SK-N-MC (cell line): ENCODE measurements around the gene ZNF697.
"Not testable (repeated sequence)": the region's sequence is repeated elsewhere in the genome, so short reads cannot be mapped to it uniquely, and the experiment has no call there.

ENCODE experiments used
- DNase-seq: peaks from one replicate; pipeline ENCODE4 v3.0.0-alpha.2; 2011; ENCODE audit warnings: low read depth, low spot score
- H3K27ac ChIP-seq: fragments of 200-600 bp; sonication (generic); 2 replicates; pipeline ENCODE4 v1.5.1; 2016; ENCODE audit warnings: mixed run types
- H3K36me3 ChIP-seq: fragments of 200-600 bp; sonication (generic); 2 replicates; pipeline ENCODE4 v1.6.1; 2017; ENCODE audit warnings: antibody characterized with exemption, low read length, mixed read lengths; ENCODE audit not compliant: insufficient read depth
- H3K4me3 ChIP-seq: fragments of 200-600 bp; sonication (generic); 2 replicates; pipeline ENCODE4 v1.5.1; 2016
- H3K9ac ChIP-seq: fragments of 200-600 bp; sonication (generic); 2 replicates; pipeline ENCODE4 v1.8.0; 2017; ENCODE audit warnings: mixed run types, mixed read lengths; ENCODE audit not compliant: insufficient read length
- H3K9me3 ChIP-seq: fragments of 200-600 bp; sonication (generic); 2 replicates; pipeline ENCODE4 v1.6.1; 2017; ENCODE audit warnings: low read depth, mild to moderate bottlenecking, antibody characterized with exemption, low read length, moderate library complexity, mixed read lengths
- EZH2 ChIP-seq: fragments of 200-600 bp; sonication (generic); IDR thresholded peaks from one replicate; pipeline ENCODE4 v1.6.1; 2017; ENCODE audit warnings: antibody characterized with exemption
- FOXP2 ChIP-seq: optimal IDR thresholded peaks from 2 replicates; pipeline ENCODE3; 2011; ENCODE audit warnings: mild to moderate bottlenecking, moderate library complexity; ENCODE audit not compliant: insufficient read depth; ENCODE audit errors: extremely low read length, control extremely low read depth
- POLR2AphosphoS5 ChIP-seq: IDR thresholded peaks from 2 replicates; pipeline ENCODE4 v1.6.1; 2012; ENCODE audit warnings: mild to moderate bottlenecking, low read depth, low read length, borderline replicate concordance

ZNF697 gene

DNA sequence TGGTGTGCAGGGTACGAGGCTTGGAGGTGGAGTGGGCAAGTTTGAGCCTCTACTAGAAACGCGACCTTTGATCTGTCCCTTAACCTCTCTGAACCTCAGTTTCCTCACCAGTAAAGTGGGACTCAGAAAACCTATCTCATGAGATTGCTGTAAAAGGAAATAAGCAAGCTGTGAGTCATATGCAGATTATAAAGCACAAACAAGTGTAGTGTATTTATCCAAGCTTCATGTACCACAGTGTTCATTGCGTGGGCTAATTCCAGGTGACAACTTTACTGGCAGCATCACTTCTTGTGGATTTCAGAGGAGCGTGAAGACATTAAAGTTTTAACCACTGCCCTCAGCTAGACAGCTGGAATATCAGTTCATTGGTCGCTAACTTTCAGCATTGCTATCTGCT lies 44.4 kb downstream of the ZNF697 start:
- Histone ChIP-seq H3K36me3 (no peaks in the 10 kb centered on the region), H3K9ac (no peak overlapping the region), H3K9me3 (no peaks in the 10 kb centered on the region), H3K4me3 (no peak overlapping the region), H3K27ac (no peak overlapping the region)
- DNase-seq: no peak
- TF ChIP-seq POLR2AphosphoS5: no peak
- TF ChIP-seq EZH2: no peak

DNA sequence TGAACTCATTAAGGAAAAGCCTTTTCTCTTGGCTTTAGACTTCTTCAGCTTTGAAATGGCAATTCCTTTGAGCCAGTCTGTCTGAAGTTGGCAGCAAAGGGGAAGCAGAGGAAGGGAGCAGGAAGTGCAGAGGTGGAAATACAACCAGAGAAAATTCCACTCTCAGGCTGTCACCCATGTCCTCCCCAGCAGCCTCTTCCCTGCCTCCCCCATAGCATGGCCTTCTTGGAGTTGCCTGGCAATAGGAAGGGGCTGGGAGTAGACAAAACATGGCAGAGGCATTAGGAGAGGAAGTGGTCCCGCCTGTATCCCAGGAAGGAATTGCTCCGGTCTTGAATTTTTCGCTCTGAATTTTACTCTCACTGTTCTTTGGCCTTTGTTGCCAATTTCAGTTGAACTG lies 44.8 kb downstream of the ZNF697 start:
- H3K9ac ChIP-seq, DNase-seq, H3K27ac ChIP-seq, H3K36me3 ChIP-seq, H3K9me3 ChIP-seq, H3K4me3 ChIP-seq: not testable (repeated sequence)

DNA sequence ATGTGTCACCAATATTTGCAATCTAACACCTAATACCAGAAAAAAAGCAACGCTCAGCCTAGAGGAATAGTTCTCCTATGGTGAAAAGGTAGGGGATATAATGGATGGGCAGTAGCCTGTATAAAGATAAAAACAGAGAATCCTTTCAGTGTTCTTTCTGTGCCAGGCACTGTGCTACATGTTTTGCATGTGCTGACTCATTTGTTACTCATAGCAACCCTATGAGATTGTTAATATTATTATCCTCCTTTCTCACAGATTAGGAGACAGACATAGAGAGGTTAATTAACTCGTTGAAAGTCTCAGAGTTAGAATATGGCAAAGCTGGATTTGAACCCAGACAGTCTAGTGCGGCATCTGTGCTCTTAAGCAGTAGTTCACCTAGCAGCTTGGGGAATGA lies 45.3 kb downstream of the ZNF697 start:
- not testable (repeated sequence) for H3K9ac ChIP-seq, H3K27ac ChIP-seq, H3K9me3 ChIP-seq, H3K4me3 ChIP-seq, DNase-seq, H3K36me3 ChIP-seq

DNA sequence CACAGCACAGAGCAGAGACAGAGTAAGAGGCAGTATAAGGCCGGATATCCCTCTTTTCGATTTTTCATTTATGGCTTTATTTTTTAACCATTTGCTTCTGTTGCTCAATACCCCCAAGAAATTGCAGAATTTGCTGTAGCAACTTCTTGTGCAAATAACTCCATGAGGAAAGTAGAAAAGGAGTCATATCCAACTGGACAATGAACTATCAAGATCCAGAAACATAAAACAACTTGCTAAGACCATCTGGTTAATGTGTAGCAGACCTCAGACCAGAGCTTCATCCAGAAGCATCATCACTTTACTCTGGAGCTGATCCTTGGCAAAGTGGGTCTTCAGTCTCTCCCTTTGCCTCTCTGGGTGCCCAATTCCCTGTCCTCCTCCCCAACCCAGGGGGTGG lies 45.9 kb downstream of the ZNF697 start:
- no peak for DNase-seq
- Histone ChIP-seq H3K4me3 (no peak overlapping the region), H3K36me3 (no peaks in the 10 kb centered on the region), H3K9ac (no peak overlapping the region), H3K27ac (no peak overlapping the region), H3K9me3 (no peaks in the 10 kb centered on the region)
- TF ChIP-seq POLR2AphosphoS5 (no peak), FOXP2 (no peak), EZH2 (no peak)

GRCh38 chr1:119600976-119601375 lies 47.1 kb downstream of the ZNF697 start:
- no peaks in the 10 kb centered on the region for H3K9me3 ChIP-seq
- DNase-seq: no peak
- no peak overlapping the region for H3K27ac ChIP-seq
- H3K36me3 ChIP-seq: no peaks in the 10 kb centered on the region
- H3K9ac ChIP-seq: no peak overlapping the region
- H3K4me3 ChIP-seq: no peak overlapping the region
- TF ChIP-seq FOXP2 (no peak), EZH2 (no peak), POLR2AphosphoS5 (no peak)

DNA sequence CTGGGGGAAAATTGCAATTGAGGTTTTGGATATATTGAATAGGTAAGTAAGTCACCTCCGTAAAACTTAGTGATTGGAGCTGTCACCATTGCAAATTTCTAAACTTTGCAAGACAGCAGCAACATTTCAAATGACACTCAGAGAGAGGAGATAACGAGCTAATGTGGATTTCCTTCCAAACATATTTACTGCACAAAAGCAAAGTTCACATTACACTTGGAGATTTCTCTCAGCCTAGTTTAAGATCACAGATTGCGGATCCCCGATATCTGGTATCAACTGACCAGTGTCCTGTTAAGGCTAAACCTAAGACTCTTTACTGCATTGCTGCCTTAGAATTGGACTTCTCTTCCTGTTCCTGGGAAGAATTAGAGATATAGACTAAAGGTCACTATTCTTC lies 47.5 kb downstream of the ZNF697 start:
- TF ChIP-seq POLR2AphosphoS5 (no peak), FOXP2 (no peak), EZH2 (no peak)

GRCh38 chr1:119595606-119596005 lies 52.5 kb downstream of the ZNF697 start:
- H3K9me3 ChIP-seq: no peaks in the 10 kb centered on the region
- DNase-seq: no peak
- H3K27ac ChIP-seq: no peak overlapping the region
- no peak overlapping the region for H3K9ac ChIP-seq
- H3K4me3 ChIP-seq: no peak overlapping the region
- TF ChIP-seq FOXP2: no peak
- TF ChIP-seq EZH2: no peak
- no peak for TF ChIP-seq POLR2AphosphoS5
- no peaks in the 10 kb centered on the region for H3K36me3 ChIP-seq

More for the DNA sequence above, 47.5 kb downstream of the ZNF697 start:
- Histone ChIP-seq H3K9ac (no peak overlapping the region), H3K36me3 (no peaks in the 10 kb centered on the region), H3K4me3 (no peak overlapping the region), H3K9me3 (no peaks in the 10 kb centered on the region), H3K27ac (no peak overlapping the region)
- no peak for DNase-seq

GRCh38 chr1:119595168-119595567 lies 52.9 kb downstream of the ZNF697 start:
- H3K36me3 ChIP-seq: no peaks in the 10 kb centered on the region
- H3K9me3 ChIP-seq: no peaks in the 10 kb centered on the region
- DNase-seq: no peak
- no peak for TF ChIP-seq EZH2
- TF ChIP-seq POLR2AphosphoS5: no peak
- TF ChIP-seq FOXP2: no peak
- no peak overlapping the region for H3K4me3 ChIP-seq
- H3K27ac ChIP-seq: no peak overlapping the region
- H3K9ac ChIP-seq: no peak overlapping the region

- Histone ChIP-seq H3K4me3 (no peak overlapping the region), H3K9ac (no peak overlapping the region), H3K27ac (no peak overlapping the region), H3K9me3 (no peaks in the 10 kb centered on the region), H3K36me3 (no peaks in the 10 kb centered on the region)
- TF ChIP-seq FOXP2 (no peak), EZH2 (no peak), POLR2AphosphoS5 (no peak)
- DNase-seq: no peak
Measured at GRCh38 chr1:119594376-119594775, 53.7 kb downstream of the ZNF697 start.
